Kidney glomerular epithelial cell (primary cell): Measurements from ENCODE around the gene KLK11.

ENCODE experiments used
- DNase-seq: peaks from one replicate; lab custom pipeline; 2025; lab: John Stamatoyannopoulos, UW

The KLK11 gene, protein sequence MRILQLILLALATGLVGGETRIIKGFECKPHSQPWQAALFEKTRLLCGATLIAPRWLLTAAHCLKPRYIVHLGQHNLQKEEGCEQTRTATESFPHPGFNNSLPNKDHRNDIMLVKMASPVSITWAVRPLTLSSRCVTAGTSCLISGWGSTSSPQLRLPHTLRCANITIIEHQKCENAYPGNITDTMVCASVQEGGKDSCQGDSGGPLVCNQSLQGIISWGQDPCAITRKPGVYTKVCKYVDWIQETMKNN

DNA sequence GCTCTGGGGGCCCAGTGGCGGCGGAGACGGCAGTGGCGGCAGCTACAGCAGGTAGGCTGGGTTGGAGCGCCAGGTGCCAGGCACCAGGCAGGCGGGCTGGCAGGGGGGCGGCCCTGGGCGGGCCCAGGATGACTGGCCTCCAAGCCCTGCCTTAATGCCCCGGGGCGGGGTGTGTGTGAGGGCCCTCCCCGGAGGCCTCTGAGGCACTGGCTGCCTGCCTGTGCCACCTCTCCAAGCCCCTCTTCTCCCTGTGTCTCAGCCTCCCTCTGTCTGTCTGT, at the start of gene KLK11:
KLK11 (minus strand) TSS at position 63 of the 278 bp plus-strand sequence. CDS start 985 bp downstream, outside the sequence.
- no peak for DNase-seq

DNA sequence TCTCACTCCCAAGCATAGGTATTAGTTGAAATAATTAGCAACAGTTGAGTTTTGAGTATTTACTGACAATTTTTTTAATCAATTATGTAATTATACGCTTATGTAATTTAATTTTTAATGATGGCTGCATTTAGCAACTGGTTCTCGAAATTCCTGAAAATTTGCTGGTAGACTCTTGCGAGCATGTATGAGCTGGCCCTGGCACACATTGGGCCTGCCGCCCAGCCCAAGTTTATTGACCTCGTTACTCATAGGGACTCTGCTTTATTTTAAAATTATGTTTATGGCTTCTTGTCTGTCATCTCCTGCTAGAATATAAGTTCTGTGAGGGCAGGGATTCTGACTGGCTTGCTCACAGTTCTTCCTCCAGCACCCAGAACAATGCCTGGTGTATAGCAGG, 49.6 kb upstream of the KLK11 start:
- DNase-seq: no peak

DNA sequence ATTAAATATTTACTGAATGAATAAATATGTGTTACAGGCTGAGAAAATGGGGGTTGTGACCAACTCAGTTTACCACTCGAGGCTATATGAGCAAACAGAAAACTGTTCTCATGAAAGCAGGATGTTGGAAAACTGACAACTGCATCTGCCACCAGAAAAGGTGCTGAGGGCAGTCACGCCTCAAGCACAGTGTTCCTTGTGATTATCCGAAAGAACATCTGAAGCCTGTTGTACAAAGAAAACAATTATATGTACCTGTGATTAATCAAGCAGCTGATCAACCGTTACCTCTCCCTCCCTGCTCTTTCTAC, 44.6 kb upstream of the KLK11 start:
- DNase-seq: no peak

DNA sequence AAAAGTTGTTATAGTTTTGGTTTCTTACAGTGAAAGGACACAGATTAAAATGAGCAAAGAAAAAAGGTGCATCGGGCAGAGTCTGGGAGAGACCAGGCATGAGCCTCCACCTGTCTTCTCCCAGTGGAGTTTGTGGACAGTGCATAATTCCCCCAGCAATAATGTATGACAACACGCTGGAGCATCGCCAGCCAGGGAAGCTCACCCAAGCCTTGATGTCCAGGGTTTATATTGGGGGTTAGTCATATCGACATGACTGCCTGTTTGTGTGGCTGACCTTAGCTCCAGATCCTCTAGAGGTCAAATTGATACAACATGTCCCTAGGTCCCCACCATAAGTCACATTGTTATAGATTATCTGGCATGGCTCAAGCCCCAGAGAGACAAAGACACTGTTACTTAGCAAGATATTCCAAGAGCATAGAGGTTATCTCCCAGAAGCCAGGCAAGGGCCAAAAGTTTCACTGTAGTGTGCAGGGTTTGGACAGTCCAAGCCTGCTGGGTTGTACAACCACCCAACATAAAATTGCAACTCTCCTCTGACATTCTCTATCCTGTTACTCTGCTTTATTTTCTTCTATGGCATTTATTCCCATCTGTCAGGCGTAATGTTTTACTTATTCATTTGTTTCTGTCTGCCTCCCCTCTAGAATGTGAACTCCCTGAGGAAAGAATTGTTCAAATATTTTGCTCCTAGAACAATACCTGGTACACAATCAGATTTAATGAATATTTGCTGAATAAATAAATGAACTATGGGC, 44.1 kb upstream of the KLK11 start:
- DNase-seq: no peak

DNA sequence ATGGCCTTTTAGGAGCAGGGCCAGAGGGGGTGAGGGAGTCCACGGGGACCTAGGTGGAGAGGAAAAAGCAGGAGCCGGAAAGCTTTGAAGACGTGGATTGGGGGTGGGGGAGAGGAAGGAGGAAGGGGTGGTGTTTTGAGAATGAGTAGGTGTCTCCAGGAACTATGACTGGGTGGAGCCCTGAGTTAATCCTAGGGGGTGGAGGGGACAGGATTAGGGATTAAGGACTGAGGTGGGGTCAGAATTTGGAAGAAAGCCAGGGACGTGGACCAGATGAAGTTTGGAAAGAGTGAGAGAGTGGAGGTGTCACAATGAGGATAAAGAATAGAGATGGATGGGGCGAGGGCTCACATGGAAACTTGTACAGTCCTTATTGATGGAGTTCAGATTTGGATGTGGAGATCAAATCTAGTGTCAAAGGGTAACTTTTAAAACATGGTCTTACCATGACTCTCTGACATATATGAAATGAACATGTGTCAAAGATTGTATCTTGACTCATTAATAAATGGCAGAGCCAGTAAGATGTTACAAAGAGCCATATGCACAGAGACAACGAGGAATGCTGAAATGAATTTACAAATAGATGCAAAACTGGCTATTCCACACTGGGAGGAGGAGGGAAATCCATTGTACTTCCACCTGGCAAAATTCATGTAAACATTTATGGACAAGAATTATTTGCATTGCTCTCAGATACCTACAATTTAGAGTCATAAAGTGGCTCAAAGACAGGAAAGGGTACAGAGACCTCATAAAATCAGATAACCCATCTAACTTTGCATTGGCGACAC, 40.2 kb upstream of the KLK11 start:
- DNase-seq: no peak

- DNase-seq: no peak
These were observed 39.0 kb upstream of the KLK11 start for GRCh38 chr19:51065221-51065960.

DNA sequence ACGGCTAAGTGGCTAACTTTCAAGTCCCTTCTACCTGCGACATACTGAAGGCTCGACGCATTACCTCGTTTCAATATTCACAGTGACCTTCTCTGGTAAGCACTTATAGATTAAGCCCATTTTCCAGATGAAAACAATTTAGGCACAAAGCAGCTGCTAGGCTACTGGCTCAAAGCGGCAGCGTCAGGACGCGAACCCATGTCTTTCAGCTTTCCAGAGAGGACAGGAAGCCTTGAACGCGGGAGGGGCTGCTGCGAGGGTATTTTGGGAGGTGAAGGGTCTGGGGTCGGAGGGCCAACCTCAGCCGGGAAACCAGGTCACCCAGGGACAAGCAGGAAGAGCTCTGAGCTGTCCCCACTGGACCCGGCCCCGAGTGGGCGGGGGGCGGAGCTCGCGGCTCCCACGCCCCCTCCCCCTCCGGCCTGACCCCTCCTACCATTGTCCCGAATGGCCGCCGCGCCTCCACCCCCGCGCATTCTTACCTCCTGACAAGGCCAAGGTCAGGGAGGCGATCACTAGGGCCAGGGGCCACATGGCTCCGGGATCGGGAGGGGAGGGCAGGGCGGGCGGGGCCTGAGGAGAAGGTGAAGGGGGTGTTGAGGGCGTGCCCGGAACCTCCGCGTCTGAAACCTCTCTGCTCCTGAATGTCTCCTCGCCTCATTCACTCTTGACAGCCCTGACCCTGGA, 38.3 kb upstream of the KLK11 start, which contains the start of gene KLK13:
KLK13 (minus strand) TSS at position 559 of the 687 bp plus-strand sequence; CDS start at position 534, 25 bp downstream.
- DNase-seq: peak; percentile 1

DNA sequence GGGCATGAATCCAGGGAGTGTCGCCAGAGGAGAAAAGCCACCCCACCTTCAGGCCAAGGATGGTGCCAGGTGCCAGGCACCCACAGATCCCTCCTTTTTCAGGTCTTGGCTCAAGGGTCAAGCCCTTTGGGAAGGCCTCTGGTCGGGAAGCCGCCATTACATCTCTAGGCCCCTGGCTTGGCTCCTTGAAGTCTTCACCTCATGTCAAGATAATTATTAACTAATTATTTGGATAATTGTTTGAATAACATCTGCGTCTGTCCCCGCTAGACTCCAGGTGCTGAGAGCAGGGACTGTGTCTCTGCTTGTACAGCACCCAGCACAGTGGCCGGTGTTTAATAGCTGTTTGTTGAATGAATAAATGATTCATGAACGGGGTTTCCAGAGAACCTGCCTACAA, 37.2 kb upstream of the KLK11 start:
- DNase-seq: no peak

- no peak for DNase-seq
These were observed 34.6 kb upstream of the KLK11 start for GRCh38 chr19:51060973-51061372.

DNA sequence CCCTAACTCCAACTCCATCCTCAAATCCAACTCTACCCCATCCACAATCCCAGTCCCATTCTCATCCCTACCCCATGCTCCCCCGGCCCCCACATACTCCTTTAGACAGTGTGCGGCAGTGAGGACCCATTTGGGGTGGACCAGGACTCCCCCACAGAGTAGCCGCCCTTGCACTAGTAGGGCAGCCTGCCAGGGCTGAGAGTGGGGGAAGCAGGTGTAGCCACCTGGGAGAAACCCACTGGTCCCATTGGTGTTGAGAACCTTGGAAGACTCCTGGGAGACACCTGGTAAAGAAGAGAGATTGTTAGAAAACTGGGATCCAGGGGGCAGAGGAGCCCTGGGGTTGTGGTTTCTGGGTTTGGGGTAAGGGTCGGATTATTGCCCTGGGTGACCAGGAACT, 33.9 kb upstream of the KLK11 start:
- no peak for DNase-seq

- DNase-seq: no peak
These were observed 33.3 kb upstream of the KLK11 start for GRCh38 chr19:51059715-51060114.

- DNase-seq: no peak
These were observed 29.4 kb upstream of the KLK11 start for GRCh38 chr19:51055866-51056265.

DNA sequence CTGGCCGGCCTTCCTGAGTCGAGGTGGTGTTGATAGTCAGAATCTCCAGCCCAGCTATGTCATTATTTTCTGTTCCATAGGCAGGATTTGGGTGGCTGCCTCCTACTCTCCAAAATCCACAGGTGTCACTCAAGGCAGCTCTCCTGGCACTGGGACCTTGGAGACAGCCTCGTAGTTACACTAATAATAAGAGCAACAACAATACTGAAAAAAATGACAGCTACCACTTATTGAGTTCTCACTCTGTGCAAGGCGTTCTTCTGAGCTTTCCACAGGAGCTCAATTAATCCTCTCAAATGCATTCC, 20.6 kb upstream of the KLK11 start:
- DNase-seq: no peak

DNA sequence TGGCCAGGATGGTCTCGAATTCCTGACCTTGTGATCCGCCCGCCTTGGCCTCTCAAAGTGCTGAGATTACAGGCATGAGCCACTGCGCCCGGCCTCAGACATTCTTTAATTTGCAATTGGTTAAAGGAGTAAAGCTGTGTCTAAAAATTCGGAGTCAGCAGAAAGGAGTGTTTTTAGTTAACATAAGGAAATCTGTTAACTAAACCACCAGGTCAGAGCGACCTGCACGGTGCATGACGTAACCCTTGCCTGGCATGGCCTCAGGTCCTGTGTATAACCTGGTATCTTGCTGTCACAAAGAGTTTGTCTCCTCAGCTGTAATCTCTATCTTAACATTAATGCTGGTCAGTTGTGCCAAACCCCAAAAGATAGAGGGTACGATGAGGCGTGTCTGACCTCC, 17.9 kb upstream of the KLK11 start:
- no peak for DNase-seq

DNA sequence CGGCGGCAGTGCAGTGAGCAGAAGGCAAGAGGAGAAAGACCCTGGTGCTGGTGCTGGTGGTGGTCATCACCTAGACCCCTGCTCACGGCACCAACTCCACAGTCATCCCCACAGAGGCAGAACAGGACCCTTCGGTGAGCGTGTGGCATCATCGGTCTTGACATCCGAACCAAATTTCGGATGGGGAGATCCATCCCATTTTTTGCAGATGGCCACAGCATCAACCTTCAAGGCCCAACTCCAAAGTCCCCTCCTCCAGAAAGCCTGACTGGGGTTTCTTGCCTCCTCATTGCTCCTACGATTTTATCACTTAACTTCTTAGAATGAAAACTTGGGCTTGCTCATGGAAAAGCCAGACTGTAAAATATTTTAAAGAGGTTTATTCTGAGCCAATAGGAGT, 17.1 kb upstream of the KLK11 start:
- no peak for DNase-seq

DNA sequence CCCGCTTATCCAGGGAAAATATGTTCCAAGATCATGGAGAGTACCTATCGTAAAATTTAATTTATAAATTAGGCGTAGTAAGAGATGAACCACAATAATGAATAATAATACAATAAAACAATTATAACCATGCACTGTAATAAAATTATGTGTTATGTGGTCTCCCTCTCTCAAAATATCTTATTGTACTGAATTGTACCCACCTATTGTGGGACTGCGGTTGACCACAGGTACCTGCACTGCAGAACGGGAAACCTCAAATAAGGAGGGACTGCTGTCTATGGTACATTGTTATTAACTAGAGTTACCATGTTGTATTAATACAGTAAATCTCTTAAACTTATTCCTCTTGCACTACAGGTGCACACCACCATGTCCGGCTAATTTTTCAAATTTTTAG, 13.7 kb upstream of the KLK11 start:
- DNase-seq: no peak

DNA sequence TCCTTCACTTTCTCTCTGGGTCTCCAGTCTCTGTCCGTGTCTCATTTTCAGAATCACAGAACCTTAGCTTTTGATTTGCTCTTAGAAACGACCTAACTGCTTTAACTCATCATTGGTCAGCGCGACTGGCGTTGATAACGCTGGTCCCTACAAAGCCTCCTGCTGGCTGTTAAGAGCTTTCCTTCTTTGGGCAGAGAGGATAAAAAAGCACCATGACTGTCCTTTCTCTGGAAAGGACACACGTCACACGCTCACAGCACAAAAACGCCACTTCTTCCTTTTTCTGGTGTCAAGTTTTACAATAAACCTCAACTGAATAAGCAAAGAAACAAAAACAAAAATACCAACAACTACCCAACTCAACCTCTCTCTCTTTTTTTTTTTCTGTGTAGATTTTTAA, 10.1 kb upstream of the KLK11 start:
- no peak for DNase-seq

- no peak for DNase-seq
These were observed 8.3 kb upstream of the KLK11 start, which contains the start of gene KLK12 for GRCh38 chr19:51034704-51035103. Gene KLK12, minus strand, starts transcription at chr19:51035002. Its CDS starts 381 bp downstream, at chr19:51034621.

GRCh38 chr19:51031880-51032225, 5.4 kb upstream of the KLK11 start:
- no peak for DNase-seq

- DNase-seq: no peak
These were observed 4.9 kb upstream of the KLK11 start for GRCh38 chr19:51031220-51031879.

DNA sequence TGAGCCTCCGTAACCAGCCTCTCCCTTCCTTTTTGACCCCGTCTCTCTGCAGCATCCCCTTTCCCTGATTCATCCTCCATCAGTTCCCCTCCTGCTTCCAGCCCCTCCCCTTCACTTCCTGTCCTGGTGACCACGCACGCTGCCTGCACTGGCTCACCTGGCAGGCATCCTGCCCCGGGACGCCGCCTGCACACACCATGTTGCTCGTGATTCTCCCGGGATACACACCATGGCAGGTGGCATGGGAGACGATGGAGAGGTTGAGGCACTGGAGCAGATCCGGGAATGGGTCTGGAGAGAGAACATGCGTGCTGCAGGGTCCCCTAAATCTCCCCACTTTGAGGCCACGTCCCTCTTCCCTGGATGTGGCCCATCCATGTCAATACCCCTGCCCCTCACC, 4.2 kb upstream of the KLK11 start:
- DNase-seq: no peak

DNA sequence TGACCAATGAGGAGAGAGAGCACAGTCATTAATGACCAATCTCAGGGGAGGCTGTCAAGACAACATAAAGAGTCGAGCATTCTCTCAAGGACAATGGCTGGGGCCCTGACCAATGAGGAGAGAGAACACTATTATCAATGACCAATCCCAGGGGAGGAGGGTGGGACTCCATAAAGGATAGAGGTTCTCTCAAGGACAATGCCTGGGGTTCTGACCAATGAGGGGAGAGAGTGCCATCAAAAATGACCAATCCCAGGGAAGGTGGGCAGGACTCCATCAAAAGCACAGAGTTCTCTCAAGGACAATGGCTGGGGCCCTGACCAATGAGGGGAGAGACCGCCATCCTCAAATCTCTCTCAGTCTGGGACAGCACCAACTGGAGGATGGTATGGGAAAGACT, 3.3 kb upstream of the KLK11 start:
- DNase-seq: no peak
